ENCODE measurements around the gene BABAM2.

BABAM2 gene

DNA sequence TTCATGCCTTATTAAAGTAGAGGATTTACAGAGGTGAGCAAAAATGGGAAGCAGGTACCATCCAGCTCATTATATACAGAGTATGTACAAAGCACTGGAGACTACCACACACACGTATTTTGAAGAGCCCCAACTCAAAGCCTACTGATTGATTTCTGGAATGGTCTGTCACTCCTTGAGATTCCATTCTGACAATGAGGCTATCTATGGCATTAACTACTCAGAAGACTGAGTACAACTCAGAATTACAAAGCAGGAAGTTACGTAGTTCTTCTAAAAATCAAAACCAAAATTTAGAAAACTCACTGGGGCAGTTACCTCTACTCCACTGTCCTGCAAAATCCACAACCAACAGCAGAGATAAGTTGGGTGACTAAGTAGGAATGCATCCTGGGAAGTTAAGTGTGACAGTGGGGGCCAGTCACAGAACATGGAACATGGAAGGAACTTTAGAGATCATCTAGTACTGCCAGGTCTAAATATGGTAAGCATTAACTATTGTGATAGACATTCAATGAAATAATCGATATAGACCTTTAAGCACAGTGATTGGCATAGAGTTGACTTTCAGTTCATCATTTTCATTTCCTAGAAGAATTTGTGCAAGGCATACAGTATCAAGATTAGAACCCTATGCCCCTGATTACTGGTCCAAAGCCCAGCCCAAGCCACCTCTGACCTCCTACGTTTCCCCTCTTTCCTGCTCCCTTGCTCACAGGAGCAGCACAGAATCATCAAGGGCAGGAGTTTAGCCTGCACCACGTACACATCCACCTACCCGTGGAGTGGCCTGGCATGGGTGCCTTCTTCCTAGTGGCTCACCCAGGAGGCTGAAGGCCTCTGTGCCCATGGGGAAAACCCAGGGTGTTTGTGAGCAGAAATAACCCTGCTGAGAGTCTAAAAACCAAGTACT is 422.0 kb downstream of the BABAM2 start:
- no peak for DNase-seq (ENCODE audit: low read depth in 2 of 2)

DNA sequence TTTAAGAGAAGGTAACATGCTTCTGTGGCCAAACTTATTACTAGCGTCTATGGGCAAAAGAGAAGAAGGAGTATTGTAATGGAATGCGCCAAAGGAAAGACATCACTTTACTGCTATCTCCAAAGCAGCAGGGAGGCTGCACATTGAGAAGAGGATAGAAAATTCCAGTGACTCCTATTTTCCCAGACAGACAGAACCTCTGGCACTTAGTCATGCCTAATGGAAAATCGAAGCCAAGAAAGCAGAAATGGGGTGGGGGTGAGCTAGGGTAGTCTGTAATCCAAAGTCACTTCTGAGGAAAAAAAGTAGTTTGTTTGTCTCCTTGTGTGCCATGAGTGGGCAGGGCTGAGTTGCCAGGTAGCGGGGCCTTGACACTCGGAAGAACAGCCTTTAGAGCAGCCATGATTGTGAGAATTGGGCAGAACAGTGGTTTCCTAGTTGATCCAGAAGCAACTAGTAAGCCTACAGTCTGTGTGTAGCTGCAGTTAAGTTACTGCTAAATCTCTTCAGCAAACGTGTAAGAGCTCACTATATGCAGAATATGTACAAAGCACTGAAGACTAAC is 422.8 kb downstream of the BABAM2 start:
- DNase-seq (ENCODE audit: low read depth in 2 of 2), result no peak

DNA sequence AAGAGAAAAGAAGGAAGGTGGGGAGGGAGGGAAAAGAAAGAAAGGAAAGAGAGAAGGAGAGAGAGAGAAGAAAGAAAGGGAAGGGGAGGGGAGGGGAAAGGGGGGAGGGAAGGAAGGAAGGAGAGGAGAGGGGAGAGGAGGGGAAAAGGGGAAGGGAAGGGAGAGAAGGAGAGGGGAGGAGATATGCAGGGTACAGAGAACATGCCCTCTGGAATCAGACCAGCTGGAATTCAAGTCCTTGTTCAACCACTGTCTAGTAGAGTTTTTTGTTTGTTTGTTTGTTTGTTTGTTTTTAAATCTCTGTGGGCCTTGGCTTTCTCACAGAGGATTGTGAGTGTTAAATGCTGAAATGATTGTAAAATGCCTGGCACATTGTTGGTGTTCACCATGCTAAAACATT is 424.4 kb downstream of the BABAM2 start:
- no peak for DNase-seq (ENCODE audit: low read depth in 2 of 2)

DNA sequence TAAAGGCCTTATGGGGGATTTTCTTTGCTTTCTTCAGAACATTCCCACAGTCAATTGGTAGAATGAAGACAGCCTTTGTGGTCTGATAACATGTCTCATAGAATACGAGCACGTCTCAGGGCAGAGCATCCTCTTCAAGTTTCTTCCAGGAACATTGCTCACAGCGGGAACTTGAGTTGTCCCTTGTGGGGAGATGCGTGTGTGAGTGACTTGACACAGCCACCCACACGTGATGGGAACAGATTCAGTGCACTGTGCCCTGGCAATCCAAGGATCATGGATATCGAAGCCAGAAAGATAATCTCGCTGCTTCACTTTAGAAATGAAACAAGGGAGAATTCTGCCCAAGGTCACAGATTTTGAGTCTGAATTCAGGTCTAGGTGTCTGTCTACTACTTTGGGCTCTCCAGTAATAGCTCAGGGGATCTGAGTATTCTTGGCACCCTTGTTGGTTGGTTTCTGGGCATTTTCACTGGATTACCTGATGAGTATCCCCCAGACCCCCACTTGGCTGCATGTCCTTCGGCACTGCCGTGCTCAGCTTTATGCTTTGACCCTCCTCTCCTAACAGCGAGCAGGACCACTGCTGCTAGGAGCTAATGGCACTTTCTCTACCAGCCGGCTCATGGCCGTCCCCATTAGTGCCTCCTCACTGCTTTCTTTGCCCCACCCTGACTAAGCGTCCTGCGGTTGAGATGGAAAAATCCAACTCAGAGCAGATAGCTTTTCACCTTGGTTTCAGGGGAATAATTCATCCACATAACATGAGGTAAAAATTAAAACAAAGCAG is 426.2 kb downstream of the BABAM2 start:
- DNase-seq (ENCODE audit: low read depth in 2 of 2), result no peak

DNA sequence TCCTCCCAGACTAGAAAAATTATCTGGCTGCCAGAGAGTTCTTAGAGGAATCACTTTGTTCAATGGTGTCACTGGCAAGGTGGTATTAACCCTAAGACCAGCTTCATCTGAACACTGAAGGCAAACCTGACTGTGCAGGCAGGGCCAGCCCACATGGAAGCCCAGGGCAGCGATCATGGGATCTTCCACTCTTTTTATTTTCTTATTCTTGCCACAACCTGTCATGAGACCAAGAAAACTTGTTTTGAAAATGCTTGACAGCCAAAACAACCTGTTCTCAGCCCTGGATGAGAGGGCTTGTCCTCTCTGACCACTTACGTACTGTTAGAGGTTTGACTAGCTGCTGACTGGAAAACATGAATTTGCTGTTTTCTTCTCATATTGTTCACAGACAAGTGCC is 426.9 kb downstream of the BABAM2 start:
- DNase-seq (ENCODE audit: low read depth in 2 of 2), result no peak

DNA sequence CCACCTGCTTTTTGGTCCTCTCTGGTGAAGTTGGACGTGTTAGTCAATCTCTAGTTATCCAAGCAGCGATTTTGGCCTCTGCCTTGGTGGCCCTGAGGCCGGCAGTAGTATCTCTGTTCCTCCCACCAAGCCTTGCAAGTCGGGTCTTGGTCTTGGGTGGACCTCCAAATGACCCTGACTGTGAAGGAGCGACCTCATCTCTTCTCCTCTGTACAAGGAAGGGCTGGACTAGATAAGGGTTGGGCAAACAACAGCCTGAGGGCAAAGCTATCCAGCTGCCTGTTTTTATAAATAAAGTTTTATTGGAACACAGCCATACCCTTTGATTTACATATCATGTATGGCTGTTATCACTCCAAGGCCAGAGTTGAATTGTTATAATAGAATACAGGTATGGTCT is 427.5 kb downstream of the BABAM2 start:
- DNase-seq (ENCODE audit: low read depth in 2 of 2), result no peak

DNA sequence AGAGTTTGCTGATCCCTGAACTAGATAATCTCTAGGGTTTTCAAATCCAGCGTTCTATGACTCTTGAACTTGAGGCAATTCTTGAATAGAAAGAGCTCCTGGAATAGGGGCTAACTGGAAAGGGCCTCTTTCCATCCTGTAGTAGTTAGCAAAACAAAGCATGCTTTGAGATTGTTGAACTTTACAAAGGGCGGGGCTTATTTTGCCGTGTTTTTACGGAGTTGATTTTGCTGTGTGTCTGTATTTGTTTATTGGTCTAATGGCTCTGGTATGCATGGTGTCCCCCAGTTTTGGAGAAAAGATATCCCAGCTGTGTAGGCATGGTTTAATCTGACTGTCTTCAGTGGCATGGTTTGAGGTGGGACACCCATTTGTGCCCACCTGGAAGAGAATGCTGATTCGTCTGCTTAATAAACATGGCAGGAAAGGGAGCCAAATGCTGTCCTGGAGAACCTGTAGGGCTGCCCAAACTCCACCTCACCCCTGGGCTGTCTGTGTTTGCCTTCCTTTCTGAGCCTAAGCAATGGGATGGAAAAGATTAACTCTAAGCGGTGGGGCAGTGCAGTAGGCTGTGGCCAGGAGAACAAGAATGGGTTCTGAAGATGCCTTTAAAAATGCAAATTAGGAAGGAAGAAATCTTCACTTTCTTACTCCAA is 428.1 kb downstream of the BABAM2 start:
- no peak for DNase-seq (ENCODE audit: low read depth in 2 of 2)

DNA sequence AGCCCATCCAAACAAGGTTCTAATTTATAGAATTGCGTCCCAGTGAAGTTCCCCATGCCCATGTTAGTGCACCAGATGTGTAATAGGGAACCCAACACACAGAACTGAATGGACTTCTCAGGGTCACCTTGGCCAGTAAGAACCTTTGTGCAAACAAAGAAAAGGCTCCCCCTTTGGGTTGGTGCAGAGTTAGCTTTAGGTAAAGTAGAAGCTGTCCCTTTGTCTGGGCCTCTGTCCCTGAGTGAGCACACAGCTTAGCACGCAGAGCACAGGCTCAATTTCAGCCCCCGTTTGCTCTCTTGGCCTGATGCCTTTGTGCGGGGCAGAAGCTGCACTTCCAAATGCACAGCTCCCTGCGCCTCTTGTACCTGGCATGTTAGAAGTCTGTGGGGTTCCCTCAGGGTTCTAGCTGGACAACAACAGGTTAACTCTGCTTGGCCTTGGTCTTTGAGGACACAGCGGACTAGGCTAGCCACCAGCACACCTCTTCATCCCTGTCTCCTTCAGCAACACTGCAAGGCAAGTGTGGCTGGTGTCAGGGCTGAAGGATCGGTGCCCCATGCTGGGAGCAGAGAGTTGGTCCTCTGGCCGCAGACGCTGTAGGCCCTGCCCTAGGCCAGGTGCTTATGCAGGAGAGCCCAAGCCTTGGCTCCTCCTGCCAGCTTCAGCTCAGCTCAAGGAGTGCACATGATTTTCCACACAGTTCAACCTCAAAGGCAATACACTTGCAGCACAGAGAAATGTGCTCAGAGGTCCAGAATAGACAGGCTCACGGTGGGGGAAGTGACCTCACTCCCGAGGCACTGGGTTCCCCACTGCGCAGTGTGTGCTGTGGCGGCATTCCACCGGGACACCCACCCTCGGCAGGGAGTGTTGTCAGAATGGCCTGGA is 428.8 kb downstream of the BABAM2 start:
- DNase-seq (ENCODE audit: low read depth in 2 of 2), result no peak

DNA sequence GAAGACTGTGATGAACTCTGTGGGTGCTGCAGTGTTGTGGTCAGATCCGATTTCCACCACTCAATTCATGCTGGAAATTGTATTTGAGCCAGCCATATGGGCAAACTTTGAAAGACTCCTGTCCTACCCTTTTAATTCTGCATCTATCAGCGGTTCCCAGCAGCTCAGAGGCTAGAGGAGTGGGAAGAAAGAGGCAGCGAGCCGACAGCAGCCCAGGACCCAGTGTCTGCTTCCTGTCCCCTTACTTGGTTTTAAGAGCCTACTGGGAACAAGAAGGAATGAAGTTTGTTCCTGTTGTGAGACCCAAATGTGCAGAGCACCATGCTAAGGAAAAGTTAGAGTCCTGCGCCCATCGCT is 429.5 kb downstream of the BABAM2 start:
- no peak for DNase-seq (ENCODE audit: low read depth in 2 of 2)

DNA sequence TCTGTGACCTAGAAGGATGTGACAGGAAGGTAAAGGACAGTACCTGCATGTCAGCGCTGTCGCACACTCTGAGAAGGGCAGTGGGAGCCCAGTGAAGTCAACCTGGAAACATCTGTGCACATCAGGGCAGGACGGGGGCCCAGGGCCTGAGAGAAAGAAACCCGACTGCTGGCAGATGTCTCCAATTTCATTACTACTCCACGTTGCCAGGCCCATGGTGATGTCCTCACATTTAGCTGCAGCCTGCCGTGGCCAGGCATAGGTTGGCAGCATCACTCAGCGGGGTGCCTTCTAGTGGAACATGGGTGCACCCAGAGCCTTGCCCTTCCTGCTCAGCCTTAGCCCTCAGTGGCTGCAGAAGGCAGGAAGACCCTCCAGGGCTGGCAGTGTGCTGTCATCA is 429.8 kb downstream of the BABAM2 start:
- no peak for DNase-seq (ENCODE audit: low read depth in 2 of 2)

DNA sequence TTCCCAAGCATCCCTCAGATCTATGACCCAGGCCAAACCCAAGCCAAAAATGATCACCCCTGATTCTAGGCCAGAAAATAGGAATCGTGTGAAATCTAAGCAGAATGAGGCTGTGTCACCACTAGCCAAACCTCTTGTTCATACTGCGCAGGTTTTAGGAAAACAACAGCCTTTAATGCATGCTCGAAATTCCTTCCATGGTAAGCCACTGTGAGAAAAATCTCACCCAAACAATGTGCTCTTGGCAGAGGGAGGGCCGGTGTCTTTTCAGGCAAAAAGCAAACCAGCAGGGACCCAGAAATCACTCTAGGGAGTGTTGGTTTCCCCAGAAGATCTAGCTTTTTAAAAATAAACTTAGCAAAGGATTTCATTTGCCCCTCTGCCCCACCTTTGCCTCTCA is 430.9 kb downstream of the BABAM2 start:
- no peak for DNase-seq (ENCODE audit: low read depth in 2 of 2)

DNA sequence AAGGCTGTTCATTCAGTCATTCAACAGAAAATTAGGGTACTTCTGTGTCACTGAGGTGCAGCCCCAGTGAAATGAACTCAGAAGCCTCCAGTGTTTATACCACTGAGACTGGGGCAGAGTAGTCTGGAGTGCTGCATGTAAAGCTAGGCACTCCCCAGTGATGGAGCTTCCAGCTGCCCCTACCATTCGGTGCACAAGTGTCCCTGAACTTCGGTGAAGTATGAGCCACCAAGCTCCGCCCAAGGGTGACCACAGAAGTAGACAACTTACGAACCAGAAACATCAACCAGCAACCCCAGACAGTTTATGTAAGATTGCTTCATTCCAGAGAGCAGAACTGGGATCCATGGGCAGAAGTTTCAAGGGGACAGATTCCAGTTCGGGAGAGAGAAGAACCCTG is 431.5 kb downstream of the BABAM2 start:
- DNase-seq (ENCODE audit: low read depth in 2 of 2), result no peak

DNA sequence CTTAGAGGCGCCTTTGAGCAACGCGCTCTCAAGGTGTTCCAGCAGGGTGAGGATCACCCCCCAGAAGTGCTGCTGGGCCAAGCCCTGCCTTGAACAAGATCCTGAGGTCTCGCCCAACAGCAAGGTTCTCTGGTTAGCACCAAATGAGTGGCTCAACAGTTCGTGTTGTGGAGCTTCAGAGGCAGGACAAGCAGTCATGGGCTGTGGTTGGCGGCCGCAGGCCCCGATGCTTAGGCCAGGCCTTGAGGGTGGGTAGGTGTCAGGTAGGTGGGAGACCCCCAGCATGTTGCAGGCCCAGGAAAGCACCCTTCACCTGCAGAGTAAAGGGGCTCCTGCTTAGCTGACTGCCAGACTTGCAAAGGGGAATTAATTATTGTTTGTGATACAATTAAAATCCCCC is 431.9 kb downstream of the BABAM2 start:
- no peak for DNase-seq (ENCODE audit: low read depth in 2 of 2)

DNA sequence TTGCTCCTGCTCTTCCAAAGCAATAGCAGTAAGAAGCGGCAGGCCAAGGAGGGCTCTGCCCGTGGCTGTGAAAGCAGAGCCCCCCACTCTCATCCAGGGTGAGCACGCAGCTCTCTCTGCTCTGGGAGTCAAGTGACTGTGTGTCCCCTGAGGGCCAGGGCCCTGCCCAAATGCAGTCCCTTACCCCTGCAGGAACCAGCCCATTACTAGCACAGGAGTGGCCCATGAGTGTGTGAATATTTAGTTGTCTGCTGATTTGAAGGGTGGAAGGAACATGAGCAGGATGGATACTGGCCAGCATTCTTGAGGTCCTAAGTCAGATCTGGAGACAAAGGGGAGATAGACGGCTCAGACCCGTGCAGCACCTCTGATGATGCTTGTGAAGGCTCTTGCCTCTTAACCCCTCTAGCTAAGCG is 432.5 kb downstream of the BABAM2 start:
- no peak for DNase-seq (ENCODE audit: low read depth in 2 of 2)

DNA sequence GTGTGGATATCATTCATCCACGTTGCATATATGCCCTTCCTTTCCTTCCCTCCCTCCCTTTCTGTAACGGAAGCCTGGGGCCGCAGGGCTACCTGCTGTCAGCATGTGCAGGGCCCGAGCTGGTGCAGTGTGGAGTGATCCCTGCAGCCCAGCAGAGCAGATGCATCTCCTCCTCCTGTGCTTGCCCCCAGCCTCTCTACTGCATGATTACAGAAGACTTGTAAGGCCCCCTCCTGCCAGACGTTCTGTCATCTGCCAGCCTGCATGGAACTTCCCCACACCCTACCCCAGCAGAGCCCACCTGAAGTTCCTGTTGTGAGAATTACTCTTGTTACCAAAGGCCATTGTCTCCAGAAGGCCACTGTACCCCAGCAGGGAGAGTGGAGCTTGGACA is 434.6 kb downstream of the BABAM2 start:
- no peak for DNase-seq (ENCODE audit: low read depth in 2 of 2)

DNA sequence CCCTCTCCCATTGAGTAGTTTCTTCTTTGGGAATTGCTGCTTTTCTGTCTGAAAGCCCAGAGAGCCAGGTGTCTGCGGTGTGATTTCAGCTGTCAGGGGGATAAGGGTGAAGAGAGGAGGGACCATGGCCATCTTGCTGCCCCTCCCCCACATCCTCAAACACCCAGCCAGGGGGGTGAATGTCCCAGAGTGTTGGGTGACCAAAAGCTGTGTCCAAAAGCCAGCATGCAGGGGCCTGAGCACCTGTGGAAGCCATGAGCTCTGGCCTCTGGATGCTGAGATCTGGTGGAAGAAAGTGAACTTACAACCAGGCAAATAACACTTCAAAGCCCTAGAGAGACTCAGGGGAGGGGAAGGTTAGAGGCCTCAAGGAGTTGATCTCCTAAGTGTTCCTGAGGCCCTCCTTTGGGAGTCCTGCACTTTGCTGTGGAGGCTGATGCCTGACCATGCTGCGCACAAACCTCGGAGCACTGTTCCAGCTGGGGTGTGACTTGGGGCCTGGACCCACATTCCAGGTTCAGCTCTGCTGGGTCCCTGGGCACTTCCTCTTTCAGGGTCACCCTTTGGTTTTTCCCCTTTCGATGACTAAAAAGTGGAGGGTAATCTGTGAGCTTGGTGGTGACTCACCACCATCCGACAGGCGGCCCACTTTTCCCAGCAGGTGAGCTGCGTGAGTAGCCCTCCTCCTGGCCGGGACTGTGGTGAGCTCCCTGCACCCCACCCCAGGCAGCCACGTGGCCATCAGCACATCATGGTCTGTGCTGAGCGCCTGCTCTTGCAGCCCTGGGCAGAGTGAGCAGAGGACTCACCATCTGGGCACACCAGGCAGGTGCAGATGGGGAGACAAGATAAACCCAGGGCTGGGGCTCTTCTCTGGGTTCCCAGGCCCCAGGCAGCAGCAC is 435.3 kb downstream of the BABAM2 start:
- DNase-seq (ENCODE audit: low read depth in 2 of 2), result no peak

DNA sequence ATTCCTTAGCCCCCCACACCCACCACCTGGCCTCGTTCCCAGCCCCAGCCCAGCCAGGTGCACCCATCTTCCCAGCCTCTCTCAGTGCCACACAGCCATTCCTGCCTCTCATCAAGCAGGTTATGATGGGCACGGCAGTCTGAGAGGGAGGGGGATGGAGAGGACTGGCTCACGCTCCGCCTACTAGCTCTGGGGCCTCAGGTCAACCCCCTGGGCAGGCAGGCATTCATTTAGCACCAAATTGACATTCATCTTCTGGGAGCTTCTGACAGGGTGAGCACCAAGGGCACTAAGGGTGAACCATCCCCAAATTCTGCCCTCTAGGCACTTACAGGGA is 435.9 kb downstream of the BABAM2 start:
- no peak for DNase-seq (ENCODE audit: low read depth in 2 of 2)

DNA sequence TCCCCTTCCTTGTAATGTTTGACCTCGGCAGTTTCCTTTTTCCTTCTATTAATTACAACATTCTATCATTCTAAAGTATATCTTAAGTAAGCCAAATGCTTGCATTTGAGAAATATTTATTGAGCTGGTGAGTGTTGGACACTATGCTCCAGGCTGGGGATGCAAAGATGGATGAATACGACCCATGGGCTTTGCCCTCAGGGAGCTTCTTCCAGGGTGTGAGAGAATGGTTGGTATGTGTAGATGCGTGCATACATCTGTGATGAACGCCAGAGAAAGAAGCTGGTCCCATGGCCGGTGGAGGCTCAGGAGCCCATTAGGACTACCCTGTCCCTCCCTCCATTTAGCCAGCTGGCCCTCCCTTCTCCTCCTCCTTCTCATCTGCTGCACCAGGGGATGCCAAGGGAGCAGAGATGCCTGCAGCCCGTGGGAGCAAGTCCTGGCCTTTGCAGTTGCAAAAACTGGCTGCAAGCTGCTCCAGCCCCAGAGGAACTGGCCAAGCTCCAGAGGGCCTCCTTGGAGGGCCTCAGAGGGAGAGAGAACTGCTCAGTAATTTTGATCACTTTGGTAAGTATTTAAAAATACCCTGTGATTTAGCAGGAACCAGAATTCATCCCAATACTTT is 436.5 kb downstream of the BABAM2 start:
- no peak for DNase-seq (ENCODE audit: low read depth in 2 of 2)

DNA sequence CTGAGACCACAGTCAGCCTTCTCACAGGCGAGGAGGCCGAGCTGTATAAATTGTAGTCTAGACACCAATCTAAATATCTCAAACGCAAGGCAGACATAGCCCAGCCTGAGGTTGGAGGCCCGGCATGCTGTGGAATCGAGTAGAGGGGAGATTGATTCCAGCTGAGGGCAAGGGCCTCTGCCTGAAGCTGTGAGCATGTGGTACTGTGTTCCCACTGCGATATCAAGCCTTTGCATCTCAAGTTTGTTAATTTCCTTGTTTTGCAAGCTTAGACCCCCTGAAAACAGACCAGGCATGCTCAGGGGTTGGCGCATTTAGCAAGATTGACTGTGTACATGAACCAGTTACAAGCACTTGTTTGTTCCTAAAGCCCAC is 437.0 kb downstream of the BABAM2 start:
- DNase-seq (ENCODE audit: low read depth in 2 of 2), result no peak

All from stimulated activated CD4-positive, alpha-beta T cell treated with anti-CD3 and anti-CD28 coated beads, Interleukin-1b, Interleukin-23, amount 100 ng/mL, for 1 hour (primary cell).